A204.1 (cell line): ENCODE measurements around the gene PRSS58.

Source experiments
- FAIRE-seq: peaks from 2 replicates; lab custom pipeline; 2012; peaks lifted over from hg19 to GRCh38; lab: Jason Lieb, UNC

Gene PRSS58, protein sequence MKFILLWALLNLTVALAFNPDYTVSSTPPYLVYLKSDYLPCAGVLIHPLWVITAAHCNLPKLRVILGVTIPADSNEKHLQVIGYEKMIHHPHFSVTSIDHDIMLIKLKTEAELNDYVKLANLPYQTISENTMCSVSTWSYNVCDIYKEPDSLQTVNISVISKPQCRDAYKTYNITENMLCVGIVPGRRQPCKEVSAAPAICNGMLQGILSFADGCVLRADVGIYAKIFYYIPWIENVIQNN

DNA sequence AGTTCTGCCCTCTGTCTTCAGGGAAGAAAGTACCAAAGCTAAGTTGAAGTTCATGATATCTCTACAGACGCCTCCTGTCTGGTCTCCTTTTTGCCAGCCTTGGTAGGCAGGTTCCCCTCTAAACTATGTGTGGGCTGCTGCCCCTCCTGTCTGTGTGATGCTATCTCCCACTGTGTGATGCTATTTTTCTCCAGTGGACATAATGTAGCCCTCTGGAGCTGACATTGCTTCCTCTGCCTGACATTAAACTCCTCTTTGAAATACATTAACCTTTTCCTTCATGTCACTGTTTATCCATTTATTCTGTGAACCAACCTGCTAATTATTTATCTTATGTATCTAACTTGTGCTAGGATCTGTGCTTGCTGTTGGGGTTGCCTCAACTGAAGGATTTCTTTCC lies at the start of gene PRSS58:
PRSS58 (minus strand) TSS at position 101 of the 400 bp plus-strand sequence. CDS start 351 bp downstream, outside the sequence.
- FAIRE-seq: no peak

DNA sequence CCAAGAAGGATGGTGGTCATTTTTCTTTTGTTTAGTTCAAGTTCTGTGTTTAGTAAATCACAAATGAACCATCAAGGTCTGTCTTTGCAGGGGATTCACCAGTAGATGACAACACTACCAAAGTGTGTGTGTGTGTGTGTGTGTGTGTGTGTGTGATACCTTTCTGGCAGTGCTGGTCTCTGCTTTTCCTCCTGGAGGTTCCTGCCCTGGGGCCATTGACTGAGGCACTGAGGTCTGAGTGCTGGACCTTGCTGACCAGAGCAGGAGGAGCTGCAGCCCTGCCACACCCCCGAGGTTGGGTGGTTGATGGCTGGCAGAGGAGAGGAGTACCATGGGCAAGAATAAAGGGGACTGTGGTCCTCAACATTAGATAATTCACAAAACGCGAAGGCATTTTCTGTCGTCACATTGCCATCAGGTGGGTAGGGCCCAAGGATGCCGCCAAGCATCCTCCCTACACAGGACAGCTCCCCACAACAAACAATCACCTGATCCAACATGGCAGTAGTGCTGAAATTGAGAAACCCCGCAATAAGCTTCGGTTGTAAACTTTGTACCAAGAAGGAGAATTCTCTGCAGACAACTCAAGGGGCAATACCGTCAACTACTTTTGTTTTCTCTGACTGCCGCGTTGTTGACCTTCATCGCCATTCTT lies 49.5 kb upstream of the PRSS58 start:
- FAIRE-seq: no peak

DNA sequence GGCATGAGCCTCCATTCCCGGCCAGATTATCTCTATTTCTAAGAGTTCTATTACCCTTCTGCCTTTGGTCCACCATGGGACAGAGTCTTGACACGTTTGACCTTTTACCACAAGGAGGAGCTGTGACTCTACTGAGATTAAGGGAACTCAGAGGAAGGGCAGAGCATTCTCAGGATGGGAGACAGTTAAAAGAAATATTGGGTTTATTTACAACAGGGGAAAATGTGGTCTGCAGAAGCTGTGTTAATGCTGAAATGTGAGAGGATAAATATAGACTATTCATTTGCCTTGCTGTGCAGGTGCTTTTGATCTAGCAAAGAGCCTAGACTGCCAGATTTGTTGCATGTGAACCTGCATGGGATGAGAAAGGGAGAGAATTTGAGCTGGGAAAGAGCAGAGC lies 45.8 kb upstream of the PRSS58 start:
- FAIRE-seq: no peak

DNA sequence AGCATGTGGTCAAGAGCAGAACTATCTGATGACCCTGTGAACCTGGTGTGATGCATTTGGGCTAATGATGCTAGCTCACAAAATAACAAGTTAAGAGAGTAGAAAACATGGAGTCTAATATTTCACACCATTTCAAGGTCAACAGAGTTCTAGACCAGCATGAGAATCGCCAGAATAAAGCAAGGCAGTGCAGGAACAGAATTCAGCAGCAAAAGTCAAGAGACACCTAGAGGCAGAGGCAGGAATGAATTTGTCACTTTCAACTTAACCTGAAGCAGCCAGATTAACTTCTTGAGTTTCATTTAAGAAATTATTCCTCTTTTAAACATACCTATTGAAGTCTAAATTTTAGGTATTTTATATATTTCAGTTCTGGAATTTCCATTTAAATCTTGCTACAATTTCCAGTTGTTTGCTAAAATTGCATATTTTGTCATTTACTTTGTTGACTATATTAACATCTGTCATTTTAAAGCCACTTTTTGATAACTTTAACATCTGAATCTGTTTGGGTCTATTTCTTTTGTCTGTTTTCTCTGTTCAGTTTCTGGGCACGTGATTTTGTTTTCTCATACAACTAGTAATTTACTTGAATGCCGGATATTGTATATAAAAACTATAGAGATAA lies 44.2 kb upstream of the PRSS58 start:
- FAIRE-seq: peak; percentile 85

DNA sequence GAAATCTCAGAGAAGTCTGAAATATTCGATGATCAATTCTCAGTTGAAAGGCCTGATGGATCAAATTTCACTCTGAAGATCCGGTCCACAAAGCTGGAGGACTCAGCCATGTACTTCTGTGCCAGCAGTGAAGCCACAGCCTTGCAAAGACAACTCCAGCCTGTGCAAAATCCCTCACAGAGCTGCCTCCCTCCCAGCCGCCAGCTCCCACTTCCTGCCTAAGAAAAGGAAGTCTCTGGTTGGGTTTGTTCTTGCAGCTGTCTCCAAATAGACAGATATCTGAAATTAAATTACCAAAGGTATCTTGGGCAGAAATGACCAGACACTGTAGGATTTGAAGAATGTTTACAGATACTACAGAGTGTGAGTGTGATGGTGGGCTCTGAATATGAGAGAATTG lies 43.4 kb upstream of the PRSS58 start:
- no peak for FAIRE-seq

DNA sequence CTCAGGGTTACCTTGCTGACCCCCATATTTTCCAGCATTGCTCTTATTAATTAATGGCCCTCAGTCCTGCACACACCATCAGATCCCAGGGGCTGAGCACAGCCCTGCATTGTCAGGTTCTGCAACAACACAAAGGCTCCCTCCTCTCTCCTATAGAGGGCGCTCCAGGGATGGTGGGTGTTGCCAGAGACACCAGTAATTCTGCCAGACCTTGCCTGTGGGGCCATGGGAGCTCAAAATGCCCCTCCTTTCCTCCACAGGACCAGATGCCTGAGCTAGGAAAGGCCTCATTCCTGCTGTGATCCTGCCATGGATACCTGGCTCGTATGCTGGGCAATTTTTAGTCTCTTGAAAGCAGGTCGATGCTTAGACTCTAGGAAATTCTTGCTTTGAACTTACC lies 42.8 kb upstream of the PRSS58 start:
- FAIRE-seq: no peak

DNA sequence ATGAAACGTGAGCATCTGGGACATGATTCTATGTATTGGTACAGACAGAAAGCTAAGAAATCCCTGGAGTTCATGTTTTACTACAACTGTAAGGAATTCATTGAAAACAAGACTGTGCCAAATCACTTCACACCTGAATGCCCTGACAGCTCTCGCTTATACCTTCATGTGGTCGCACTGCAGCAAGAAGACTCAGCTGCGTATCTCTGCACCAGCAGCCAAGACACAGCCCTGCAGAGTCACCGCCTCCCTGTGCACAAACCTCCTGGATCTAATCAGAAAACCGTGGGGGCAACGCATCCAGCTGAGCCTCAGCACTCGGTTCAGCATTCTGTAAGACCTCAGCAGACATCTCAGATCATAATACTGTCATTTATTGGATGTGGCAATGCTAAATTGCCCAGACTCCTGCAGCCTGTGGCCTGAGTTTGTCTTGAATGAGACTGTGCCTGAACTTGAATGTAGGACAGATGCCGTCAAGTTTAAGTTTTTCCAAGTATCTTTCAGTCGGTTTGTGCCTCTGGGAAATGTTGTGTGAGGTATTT lies 41.5 kb upstream of the PRSS58 start:
- FAIRE-seq: no peak

DNA sequence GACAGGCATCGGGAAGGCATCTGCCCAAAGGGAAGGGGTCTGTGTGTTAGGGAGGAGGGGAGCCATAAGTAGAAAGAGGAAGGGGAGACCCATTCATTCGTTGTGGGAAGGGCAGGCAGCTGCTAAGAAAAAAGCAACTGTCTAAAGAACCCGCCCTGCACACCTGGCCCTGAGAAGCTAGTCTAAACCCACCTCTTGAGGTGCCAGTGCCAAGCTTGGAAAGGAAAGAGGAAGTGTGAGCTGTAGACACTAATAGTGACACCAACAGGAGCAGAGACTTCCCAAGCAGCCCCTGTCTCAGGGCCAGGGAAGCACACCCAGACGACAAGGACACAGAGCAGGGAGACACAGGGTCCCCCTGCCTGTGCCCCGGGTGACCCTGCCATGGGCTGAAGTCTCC lies 40.8 kb upstream of the PRSS58 start:
- FAIRE-seq: no peak

DNA sequence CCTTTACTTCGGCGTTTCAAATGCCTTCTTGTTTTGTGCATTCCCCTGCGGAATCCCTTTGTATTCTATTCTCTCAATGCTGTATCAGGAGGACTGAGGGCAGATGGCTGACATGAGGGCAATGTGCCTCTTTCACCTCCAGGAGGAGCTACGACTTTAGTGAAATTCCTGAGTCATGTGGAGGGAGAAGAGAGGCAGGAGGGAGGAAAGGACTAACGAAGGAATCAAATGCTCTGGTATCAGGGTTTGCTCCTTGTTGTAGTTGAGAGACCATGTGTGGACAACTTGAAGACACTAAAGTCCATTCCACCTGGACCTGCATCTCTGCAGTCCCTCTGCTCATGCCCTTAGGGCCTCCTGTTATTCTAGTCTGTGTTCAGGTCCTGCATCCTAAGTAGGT lies 40.2 kb upstream of the PRSS58 start:
- no peak for FAIRE-seq

DNA sequence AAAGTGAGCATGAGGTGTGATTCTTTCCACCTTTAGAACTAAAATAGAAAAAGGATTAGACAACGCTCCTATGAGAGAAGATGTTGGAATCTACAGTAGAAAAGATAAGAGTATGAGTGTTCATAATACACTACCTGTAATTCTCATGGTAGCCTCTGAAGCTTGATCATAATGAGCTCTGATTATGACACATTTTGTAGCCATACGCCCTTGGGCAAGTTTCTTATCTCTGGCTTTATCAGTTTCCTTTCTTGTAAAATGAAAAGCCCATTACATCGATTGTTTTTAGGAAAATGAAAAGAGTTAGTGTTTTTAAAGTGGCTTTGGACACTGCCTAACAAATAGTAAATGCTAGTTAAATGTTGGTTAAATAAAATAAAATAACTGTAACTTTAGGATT lies 22.4 kb upstream of the PRSS58 start:
- FAIRE-seq: no peak

DNA sequence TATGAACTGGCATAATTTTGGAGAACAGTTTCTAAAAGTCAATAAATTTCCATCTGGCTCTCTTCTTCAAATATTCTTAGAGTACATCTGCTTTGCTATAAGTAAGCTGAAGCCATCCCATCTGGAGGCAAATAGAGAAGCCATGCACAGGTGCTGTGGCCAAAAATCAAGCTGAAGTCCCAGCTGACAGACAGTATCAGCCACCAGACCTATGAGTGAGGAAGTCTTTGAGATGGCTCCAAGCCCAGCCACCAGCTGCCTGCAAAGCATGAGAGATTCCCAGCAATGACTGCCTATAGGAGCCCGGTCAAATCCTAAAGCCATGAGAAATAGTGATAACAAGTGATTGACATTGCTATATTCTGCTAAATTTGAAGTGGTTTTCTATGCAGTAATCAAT lies 21.7 kb upstream of the PRSS58 start:
- FAIRE-seq: no peak

DNA sequence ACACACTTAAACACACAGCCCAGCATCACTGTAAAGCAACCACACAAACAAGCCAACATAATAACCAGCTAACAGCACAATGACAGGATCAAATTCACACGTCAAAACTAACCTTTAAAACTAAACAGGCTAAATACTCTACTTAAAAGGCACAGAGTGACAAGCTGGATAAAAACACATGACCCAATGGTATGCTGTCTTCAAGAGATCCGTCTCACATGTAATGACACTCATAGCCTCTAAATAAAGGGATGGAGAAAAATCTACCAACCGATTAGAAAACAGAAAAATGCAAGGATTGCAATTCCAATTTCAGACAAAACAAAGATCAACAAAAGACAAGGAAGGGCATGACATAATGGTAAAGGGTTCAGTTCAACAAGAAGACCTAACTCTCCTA lies 17.2 kb upstream of the PRSS58 start:
- FAIRE-seq: no peak

DNA sequence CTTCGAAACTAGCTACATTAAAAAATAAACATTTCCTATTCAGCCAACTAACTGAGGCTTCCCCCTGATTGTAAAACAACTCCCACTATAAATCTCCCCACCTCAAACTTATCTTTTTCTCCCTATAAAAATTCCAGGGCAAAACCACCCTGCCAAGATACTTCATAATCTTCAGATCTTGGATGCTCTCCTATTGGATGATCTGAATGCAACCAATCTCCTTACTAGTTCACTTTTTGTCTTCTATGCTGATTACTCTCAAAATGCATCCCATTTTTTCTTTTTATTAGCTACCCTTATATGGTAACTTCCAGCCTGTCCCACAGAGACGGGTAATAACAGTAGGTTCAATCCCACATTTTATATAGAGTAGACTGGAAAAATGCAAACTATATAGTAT lies 15.0 kb upstream of the PRSS58 start:
- FAIRE-seq: no peak

DNA sequence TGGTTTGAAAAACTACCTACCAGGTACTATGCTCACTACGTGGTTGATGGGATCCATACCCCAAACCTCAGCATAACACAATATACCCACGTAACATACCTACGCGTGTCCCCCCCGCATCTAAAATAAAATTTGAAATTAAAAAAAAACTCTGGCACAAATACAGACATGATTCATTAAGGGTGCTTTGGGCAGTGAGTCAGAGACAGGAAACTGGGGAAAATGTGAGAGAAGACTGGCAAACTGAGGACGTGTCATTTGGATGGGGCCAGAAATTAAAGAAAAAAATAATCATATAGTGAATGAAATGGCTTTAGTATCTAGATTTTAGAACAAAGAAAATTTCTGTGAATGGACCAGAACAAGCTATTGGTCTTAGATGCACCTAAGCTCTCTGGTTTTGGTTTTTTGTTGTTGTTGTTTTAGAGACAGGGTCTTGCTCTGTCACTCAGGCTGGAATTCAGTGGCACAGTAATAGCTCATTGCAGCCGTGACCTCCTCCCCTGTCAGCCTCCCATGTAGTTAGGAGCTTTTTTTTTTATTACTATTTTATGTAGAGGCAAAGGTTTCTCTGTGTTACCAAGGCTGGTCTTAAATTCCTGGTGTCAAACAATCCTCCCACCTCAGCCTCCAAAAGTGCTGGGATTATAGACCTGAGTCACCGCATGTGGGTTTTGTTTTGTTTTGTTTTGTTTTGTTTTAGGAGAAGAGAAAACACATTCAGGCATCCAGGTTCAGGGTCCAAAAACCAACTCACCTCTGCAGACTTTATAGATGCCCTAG lies 5.9 kb upstream of the PRSS58 start:
- no peak for FAIRE-seq

DNA sequence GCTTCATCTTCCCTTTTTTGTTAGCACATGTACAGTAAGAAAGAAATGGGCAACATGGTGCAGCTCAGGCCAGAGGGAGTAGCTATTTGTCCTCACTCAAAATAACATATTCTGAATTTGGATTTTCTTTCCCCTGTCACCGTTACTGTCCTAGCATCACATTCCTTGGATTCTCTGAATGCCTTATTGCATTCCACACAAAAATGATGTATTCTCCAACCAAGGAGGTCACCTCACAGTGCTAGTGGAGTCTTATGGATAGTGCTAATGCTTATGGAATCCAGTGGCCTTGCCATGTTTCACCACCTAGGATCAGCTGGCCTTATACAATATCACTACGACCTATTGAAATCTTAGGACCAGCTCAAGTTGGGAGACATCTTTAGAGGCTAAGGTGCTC lies 7.2 kb downstream of the PRSS58 start:
- no peak for FAIRE-seq

DNA sequence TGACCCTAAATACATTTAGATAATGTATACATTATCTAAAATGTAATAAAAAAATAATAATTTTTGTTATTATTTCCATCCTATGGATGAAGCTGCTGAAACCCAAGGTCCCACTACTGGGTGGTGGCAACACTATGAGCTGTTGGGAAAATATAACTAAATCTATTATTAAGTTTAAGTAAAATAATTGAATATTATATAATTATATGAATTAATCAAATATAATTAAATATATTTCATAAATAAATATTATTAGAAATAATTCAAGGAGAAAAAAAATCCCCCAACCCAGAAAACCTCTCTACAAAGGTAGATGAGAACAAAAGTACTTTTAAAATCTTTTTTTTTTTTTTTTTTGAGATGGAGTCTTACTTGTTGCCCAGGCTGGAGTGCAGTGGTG lies 7.9 kb downstream of the PRSS58 start:
- FAIRE-seq: peak; percentile 70

DNA sequence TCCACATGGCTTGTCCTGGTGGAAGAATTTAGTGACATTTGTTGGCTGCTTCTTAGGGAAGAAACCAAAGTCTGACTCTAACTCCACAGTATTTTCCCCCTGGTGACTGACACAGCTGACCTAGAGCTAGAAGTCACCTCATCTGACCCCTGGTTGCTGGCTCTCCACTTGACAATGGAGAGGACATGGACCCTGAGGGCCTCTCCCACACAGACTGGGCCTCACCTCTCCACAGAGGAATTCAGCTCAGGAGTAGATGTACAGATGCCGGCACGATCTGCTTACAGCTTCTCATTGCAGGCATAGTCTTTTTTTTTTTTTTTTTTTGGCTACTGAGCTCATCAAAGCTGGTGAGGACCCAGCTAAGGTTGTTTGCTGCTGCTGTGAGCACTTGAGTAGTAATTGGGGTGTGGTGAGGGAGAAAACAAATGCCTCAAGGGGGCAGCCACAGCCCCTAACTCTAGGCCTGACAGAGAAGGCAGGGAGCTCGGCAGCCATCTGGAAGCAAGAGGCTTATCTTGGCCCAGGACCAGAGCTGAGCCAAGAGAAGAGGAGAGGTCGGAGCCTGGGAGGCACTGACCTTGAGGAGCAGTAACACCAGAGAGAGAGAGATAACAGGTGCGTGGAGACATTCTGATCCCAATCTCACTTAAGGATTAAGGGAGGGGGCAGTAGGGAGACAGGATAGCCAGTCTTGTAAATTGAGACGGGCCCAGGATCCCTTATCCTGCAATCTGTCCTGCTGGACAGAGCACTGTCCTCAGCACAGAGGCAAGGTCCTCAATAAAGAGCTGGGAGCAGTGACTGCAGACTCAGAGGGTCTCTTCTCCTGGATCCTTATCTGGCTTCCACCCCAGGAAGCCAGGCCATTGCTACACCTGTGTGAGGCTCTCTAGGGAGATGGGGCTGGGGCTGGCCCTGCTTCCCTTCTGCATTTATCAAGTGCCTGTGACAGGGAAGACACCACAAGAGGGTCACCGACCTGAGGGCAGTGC lies 9.4 kb downstream of the PRSS58 start:
- FAIRE-seq: no peak

DNA sequence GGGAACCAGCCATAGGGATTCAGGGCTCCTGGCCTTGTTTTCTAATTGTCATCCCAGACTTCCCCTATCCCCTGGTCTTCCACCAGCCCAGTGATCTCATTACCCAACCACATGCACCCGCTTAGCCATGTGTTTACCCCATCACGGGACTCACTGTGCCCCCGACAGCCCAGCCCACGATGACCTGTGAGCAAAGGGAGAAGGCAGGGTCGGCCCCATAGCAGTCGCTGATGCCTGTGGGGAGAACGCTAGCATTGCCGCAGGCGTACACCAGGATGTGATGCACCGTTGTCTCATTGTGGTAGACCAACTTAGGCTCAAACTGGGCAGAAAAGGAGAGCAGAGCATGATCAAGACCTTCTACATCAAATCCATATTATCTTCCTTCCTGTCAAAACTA lies 14.0 kb downstream of the PRSS58 start:
- FAIRE-seq: no peak

DNA sequence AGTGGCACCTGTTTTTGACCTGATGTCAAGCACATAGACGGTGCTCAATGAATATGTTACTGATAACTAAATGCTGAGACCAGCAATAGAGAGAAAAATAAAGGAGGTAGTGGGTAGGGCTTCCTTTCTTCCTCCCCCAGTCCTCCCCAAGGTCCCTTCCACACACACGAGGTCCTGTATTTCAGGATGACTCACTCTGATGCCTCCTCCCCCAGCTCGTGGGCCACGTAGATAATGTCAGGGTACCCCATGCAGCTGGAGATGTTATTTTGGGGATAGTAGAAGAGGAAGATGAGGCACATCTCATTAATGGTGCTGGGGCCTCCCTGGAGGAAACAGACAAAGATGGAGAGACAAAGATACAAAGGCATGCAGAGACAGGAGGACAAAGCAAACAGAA lies 17.3 kb downstream of the PRSS58 start:
- no peak for FAIRE-seq

DNA sequence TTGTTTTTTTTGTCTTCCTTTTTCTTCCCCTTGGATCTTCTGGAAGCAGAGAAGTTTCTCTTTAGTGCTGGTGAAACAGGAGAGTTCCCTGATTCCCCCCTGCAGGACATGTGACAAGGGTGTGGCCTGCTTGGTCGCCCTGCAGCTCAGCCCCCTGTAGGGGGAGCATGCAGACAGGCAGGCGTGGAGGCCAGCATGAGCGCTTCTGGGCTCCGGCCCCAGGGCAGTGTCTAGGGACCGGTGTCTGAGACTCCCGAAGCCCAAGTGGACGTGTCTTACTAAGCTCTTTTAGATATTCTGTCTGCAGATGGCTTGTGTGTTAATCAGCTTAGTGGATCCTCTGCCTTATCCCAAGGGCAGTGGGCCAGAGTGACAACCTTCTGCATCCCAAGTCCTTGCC lies 26.1 kb downstream of the PRSS58 start:
- no peak for FAIRE-seq

DNA sequence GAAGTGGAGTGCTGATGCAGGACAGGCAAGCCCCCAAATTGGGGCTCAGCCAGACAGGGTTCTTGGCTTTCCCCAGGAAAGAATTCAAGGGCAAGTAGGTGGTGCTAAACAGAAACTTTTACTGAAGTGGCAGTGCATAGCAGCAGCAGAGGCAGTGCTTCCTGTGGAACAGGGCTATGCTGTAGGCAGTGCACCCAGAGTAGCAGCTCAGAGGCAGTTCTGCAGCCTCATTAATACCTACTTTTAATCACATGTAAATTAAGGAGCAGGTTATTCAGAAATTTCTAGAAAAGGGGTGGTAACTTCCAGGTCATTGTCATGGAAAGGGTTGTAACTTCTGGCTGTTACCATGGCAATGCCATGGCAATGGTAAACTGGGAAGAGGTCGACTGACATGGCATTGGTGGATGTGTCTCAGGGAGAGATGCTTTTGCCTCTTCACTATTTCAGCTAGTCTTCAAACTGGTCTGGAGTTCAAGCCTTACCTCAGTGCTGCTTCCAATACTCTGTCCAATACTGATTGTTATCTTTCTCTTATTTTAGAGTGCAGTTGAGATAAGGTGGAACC lies 29.2 kb downstream of the PRSS58 start:
- FAIRE-seq: no peak
